Measurements from ENCODE around the gene TMSB15C.
"Not testable (repeated sequence)": the region's sequence is repeated elsewhere in the genome, so short reads cannot be mapped to it uniquely, and the experiment has no call there.

Gene TMSB15C

DNA sequence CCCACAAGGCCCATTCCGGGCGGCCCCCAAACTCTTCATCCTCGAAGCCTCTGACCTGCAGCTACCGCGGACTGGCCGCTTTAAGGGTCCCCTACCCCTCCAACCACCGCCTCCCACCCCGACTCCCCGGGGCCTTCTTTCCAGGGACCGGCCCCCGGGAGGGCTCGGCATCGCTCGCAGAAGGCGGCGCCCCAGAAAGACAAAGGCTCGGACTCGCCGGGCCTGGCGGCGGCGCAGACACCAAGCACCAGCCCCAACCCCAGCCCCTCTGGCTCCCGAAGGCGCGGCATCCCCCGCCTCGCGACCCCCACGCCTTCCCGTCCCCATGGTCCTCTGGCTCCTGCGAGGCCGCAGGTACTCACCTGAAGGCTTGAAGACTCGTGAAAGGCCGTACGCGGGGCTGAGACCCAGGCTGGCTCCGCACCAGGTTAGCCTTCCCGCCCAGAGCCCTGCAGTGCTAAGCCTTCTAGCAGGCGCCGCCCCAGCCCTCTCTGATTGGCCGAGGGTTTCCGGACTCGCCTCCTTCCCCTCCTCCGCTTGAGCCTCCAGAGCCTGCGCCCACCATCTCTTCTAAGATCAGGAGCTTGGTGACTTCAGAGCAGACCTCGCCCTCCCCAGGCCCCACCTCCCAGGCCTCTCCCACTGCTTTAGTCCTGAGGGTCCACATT lies at the start of gene TMSB15C:
Gene TMSB15C, minus strand, starts transcription at position 459 of the 668 bp plus-strand sequence.
- DNase-seq (ENCODE audit: low read depth in 2 of 2) = not testable (repeated sequence)

DNA sequence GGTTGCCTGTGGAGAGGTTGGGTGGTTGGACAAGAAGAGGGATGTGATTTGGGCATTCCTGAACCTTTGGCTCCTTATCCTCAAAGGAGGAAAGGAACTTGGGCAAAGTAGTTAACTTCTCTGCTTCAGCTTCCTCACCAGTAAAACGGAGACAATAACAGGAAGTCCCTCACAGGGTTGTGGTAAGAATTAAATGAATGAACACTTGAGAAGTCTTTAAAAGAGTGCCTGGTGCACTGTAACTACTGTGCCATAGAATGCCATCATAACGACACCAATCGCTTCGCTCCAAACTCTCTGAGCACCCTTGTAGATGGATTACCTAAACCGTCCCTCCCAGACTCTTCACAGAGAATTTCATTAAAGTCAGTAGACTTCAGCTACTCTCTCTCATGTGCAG lies 46.8 kb upstream of the TMSB15C start:
- no peak for DNase-seq (ENCODE audit: low read depth in 2 of 2)

DNA sequence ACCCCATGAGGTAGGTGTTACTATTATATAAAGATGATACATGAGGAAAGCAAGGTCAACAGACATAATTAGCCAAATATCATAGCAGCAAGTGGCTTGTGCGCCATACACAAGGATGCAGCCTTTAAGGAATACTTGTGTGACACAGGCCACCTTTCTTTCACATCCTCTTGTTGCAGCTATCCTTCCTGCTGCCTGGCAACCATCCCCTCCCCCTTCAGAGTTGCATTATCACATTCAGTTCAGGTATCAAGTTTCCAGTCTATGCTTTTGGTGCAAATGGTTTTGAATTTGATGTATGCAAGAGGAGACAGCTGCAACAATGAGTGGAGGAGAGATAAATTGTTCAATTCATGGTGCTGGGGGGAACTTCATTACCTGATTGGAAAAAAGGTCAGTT lies 42.7 kb upstream of the TMSB15C start:
- DNase-seq (ENCODE audit: low read depth in 2 of 2) = no peak

DNA sequence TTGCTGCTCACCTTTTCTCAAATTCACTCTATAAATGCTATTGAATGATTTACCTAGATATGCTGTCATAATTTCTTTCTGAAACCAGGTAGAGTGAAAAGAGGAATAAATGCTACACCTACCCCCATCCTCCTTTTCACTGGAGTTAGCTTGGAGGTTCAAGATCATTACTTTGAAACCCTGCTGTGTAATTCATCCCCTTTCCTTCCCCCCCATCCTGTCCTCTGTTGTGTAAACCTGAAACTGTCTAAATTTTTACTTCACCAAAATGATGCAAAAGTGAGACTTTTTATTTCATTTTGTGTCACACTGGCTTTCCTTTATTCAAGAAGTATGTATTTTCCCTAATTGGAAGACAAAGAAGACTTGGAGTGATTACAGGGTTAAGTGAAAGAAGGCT lies 41.7 kb upstream of the TMSB15C start:
- no peak for DNase-seq (ENCODE audit: low read depth in 2 of 2)

DNA sequence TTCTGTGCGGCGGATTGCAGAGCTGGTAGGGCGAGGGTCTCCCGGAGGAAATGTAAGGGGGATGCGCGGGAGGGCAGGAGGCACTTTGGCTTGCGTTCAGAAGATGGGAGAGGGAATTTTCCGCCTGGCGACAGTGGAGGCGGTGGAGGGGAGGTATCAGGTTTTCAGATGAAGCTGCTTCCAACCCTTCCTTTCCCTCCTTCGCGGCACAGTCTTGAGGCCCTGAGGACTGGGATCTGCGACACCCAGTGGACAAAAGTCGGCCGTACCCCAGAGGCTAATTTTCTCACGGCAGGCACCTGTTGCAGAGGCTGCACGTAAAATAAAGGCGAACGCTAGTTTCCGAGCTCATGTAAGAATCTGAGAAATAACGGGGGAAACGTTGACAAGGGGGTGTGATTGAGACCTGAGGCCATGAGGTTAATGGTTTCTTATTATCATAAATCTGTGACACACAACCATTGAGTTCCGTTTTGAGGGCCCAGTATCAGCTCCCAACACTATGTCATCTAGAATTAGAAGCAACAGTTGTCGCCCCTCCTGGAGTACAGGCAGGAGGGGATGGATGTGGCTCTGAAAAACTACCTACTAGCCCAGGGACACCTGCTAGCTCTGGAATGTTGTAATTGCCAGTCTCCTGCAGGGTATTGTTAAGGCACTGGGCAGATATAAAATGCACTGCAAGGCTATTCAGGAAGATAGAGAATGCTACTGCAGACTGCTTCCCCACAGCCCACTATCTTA lies 37.4 kb upstream of the TMSB15C start:
- DNase-seq (ENCODE audit: low read depth in 2 of 2) = no peak

DNA sequence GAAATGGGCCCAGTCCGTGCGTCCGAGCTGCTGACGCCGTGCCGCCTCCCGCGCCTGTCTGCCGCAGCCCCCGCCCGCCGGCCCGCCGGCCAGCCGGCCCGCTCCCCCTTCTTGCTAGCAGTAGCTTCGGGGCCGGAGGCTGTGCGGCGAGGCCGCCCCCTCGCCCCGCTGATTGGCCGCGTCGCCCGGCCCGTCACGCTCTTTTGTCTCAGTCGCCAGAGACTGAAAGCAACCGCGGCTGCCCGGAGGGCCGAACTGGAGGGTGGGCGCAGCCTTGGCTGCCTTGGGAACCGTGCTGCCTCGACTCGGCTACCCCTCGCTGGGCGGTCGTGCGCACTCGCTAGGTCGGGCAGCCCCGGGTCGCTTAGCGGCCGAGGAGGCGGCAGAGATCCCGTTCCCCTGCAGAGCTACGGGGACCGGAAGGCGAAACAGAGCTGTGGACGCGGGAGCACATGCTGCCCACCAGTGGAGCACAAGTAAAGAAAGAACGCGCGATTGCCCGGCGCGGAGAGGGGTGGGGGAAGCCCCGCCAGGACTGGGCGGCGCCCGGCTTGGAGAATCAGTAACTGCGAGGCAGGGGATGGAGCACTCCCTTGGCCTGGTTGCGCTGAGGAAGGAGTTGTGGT lies 36.4 kb upstream of the TMSB15C start, which contains the start of gene ZCCHC18:
Gene ZCCHC18, plus strand, starts transcription at position 198 of the 626 bp plus-strand sequence. CDS start 1,589 bp downstream, outside the sequence.
- peak in 1 of 2 experiments; percentile 7 for DNase-seq (ENCODE audit: low read depth in 2 of 2)

DNA sequence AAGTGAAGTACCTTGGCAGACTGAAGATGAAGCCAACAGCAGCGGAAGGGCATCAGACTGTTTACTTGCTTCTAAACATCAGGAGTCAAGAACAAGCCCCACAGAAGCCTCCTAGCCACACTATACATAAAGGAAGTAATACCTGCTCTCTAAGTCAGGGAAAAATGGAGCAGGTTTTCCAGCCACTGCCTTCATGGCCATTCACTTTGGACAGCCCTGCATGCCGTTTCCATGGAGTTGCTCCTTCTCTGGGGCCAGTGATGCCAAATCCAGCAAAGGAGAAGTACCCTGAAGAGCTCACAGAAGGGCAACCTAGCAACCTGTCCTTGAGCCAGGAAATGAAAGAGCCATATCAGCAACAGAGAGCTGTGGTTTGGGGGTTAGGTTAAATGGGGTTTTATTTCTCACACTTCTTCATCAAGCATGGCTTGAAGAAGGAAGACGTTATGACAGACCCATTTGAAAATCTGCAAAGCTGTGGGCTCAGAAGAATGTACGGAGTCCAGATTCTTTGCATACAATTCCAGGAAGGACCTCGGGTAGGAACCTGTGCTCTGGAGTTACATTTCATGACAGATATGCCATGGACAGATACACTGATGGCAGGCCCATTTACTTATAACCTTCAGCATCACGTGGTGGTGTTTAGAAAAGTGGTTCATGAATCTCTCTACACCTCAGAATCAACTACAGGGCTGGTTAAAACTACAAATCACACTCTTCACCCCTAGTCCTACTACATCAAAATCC lies 34.6 kb upstream of the TMSB15C start:
- DNase-seq (ENCODE audit: low read depth in 2 of 2) = not testable (repeated sequence)

DNA sequence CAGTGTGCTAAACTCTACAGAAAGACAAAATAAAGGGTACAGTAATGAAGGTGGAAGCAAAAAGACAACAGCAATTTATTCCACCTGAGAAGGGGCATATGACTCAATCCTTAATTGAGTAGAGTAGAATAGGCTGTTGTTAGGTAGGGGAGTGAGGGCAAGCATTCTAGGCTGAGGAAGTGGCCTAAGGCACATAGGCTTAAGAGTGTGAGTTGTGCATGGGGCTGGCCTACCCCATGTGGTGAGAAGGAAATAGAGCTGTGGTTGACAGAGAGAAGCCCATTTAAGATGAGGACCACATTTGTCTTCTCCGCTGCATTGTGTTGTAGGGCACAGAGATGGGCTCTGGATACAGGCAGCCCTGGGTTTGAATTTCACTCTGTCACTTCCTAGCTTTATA lies 32.9 kb upstream of the TMSB15C start:
- no peak for DNase-seq (ENCODE audit: low read depth in 2 of 2)

DNA sequence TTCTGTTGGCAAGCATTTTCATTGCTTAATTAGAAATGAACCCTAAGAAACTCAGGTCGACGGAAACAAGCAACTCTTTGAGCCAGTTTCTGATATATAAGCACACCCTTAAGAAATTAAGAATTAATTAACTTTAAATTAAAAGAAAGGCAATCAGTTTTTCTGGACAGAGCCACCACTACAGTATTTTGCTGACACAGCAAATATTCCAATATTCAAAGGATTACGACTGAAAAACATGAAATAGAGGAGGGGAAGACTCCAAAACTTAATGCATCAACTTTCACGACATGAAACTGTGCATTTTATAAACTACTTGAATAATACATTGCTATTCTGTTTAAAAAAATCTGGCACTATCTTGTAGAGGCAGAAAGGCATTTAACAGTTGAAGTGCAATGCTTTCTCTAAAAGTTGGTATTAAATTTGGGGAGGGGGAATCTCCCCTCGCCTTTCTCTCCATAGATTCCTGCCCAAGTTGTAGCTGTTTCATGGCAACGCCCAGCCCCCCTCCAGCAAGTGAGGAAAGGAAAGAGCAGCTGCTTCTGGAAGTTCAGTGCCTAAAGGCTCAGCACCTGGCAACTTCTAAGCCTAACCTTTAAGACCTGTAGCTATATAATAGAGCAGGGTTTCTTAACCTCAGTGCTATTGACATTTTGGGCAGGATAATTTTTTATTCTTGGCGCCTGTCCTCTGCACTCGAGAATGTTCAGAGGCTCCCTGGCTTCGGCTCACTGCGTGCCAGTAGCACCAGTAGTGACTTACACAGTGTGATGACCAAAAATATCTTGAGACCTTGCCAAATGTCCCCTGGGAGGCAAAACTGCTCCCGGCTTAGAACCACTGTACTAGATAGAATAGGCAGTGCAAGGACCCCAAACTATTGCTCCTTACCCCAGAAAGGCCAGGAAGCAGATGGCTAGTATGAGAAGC lies 29.6 kb upstream of the TMSB15C start:
- no peak for DNase-seq (ENCODE audit: low read depth in 2 of 2)

DNA sequence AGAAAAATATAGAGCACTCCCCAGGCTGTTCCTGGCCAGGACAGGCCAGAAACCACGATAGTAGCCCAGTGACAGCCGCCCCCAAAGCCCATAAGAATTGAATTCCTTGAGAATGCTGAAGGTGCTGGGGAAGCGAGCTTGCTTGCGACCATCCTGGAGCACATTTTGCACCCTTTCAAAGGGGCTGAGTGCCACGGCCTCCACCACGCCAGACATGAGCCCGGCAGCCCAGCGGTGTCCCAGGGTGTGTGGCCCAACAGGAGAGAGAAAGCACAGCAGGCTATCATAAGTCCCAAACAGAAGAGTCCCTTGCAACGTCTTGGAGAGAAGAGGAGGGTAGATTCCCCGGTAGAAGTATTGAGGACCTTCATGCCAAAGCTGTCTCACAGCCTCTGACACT lies 28.6 kb upstream of the TMSB15C start:
- DNase-seq (ENCODE audit: low read depth in 2 of 2) = no peak

DNA sequence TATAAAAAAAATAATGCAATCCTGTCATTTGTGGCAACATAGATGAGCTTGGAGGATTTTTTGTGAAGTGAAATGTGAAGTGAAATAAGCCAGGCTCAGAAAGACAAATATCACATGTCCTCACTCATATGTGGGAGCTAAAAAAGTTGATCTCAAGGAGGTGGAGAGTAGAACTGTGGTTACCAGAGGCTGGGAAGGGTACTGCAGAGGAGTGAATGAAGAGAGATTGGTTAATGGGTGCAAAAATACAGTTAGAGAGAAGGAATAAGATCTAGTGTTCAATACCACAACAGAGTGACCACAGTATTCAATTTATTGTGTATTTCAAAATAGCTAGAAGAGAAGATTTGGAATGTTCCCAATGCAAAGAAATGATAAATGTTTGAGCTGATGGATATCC lies 22.9 kb upstream of the TMSB15C start:
- DNase-seq (ENCODE audit: low read depth in 2 of 2) = no peak

DNA sequence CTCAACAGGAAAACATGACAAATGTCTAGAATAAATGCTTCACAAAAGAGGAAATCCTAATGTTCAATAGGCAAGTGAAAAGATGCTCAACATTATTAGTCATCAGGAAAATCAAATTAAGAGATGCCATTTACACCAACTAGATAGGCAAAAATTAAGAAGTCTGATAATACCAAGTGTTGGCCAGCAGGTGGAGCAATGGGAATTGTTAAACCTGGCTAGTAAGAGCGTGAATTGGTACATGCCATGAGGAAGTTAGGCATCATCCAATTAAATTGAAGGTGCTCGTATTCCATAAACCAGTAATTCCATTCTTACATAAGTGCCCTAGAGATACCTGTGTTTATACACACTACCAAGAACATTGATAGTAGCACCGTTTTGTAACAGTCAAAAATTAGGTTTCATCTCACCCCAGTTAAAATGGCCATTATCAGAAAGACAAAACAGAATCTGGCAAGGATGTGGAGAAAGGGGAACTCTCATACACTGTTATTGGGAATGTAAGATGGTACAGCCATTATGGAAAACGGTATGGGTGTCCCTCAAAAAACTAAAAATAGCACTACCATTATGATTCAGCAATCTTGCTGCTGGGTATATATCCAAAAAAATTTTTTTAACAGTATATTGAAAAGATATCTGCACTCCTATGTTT lies 22.2 kb upstream of the TMSB15C start:
- DNase-seq (ENCODE audit: low read depth in 2 of 2) = peak; percentile 22 to 23

DNA sequence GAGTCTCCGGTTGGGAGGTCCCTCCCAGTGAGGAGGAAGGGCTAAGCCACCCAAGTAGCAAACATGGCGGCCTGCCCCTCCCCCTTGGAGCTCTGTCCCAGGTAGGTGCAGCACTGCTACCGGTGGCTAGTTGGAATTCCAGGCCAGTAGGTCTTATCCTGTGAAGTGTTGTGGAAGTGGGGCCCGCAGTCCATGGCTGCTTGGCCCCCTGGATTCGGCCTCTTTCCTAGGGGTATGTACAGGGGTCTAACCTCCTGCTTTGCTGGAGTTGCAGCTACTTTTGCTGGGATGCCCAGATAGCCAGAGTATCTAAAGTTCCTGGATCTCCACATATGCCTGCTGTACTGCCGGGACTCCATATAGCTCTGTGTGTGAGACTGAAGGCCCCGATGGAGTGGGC lies 9.9 kb upstream of the TMSB15C start:
- no peak for DNase-seq (ENCODE audit: low read depth in 2 of 2)

DNA sequence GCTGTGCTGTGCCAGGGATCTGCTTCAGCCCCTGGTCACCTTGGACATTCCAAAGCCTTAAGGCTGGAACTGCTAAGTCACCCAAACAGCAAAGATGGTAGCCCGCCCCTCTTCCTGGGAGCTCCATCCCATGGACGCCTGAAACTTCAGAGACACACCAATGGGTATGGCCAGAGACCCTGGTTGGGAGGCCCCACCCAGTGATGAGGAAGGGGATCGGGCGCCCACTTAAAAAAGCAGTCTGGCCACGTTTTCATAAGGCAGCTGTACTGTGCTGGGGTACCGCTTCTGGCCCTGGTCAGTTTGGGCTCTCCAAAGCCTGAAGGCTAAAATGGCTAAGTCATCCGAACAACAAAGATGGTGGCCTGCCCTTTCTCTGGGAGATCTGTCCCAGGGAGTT lies 9.4 kb upstream of the TMSB15C start:
- DNase-seq (ENCODE audit: low read depth in 2 of 2) = no peak

DNA sequence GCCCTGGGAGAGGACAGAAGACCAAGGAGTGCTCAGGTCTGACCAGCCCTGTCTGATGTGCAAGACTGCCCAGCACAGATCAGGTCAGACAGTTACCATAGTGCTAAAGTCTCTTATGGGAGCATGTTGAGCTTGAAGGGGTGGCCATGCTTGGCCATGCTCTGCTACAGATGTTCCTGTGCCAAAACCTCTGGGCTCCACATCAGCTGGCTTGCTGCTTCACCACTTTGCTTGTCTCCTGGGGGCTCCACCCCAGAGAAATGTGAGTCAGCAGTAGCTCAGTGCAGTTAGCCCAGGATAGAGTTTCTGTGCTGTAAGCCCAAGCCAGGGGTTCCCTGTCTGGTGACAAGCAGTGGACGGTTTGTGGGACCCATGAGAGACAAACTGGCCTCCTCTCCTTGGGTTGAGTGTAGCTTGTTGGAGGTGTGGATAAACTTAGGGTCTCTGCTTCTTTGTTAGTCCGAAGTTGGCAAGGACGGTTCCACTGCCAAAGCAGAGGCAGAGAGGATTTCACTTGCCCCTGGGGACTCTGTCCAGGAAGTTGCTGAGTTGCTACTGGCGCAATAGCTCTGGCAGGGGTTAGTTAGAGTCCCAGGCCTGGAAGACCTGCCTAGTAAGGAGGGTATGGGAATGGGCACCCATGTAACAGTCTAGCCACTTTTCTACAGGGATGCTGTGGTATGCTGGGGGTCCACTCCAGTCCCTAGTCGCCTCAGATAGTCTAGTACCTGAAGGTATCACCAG lies 8.7 kb upstream of the TMSB15C start:
- DNase-seq (ENCODE audit: low read depth in 2 of 2) = no peak

DNA sequence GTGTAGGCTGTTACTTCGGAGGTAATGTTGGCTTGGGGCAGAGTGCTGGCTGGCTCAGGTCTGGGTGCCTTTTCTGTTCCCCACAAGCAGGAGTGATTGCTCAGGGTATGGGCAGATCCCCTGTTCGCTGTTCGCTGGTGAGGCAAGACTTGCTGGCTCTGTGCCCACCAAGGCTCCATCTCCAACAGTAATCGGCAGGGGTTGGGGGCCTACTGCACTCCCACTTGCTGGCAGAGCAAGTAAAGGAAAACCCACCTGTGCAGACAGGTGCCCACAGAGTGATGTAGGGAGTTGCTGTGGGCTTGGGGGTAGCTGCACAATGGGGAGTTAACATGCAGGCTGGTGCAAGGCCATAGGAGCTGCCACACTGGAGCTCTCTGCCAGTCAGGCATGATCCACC lies 8.0 kb upstream of the TMSB15C start:
- DNase-seq (ENCODE audit: low read depth in 2 of 2) = no peak

DNA sequence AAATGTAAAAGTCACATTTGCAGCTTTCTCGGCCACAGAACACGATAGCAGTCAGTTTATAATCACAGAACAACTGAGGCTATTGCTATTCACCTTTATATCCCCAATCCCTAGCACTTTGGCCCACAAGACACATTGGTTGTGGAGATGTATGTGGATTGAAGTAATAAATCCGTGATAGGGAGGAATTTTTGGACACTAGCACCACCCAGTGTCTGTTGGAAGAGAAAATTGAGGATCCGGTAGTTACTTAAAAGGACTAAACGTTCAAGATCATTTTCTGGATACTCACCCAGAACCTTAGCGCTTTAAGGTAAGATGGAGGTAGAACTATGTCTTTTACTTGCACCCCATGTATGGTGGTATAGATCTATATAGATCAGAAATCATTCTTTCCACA lies 1.8 kb upstream of the TMSB15C start:
- not testable (repeated sequence) for DNase-seq (ENCODE audit: low read depth in 2 of 2)

DNA sequence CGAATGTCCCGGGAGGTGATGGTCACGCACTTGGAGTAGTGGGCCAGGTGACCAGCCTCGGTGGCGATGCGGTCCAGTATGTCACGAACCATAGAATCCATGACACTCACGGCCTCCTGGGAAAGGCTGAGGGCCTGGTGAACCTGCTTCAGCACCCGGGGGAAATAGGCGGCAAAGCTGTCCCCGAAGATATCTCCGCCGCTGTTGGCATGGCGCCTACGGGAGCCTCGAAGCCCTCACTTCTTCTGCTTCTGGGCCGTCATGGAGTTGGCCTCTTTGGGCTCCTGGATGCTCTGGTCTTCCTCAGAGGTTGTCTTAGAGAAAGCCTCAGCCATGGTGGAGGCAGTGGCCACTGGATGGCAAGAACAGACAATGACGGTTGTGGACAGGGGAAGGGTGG lies 13.4 kb downstream of the TMSB15C start:
- not testable (repeated sequence) for DNase-seq (ENCODE audit: low read depth in 2 of 2)

DNA sequence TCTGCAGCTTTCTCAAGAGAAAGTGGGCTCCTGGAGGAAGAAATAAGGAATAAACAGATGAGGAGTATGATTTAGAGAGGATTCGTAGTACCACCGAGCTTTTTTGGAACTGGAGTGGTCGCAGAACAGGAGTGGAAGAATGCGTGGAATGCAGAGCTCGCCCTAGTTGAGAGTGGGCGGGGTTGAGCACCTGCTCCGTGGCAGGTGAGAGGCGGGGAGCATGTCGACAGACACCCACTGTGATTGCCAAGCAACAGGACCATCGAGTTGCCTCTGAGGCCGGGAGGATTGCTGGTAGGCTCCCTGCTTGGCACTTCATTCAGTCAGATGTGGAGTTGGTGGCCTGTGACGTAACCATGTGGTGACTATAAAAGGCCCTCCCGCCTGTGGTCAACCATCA lies 21.1 kb downstream of the TMSB15C start:
- not testable (repeated sequence) for DNase-seq (ENCODE audit: low read depth in 2 of 2)

DNA sequence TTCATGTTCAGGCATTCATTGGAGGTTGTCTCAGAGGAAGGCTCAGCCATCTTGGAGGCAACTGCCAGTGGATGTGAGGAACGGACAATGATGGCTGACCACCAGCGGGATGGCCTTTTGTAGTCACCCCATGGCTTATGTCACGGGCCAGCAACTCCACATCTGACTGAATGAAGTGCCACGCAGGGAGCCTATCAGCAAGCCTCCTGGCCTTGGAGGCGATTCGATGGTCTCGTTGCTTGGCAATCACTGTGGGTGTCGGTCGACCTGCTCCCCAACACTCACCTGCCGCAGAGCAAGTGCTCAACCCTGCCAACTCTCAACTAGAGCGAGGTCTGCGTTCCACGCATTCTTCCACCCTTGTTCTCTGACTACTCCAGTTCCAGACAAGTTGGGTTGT lies 28.9 kb downstream of the TMSB15C start:
- no peak for DNase-seq (ENCODE audit: low read depth in 2 of 2)
